ENCODE results near the gene ADK.
"Not testable (repeated sequence)": the region's sequence is repeated elsewhere in the genome, so short reads cannot be mapped to it uniquely, and the experiment has no call there.

The ADK gene

DNA sequence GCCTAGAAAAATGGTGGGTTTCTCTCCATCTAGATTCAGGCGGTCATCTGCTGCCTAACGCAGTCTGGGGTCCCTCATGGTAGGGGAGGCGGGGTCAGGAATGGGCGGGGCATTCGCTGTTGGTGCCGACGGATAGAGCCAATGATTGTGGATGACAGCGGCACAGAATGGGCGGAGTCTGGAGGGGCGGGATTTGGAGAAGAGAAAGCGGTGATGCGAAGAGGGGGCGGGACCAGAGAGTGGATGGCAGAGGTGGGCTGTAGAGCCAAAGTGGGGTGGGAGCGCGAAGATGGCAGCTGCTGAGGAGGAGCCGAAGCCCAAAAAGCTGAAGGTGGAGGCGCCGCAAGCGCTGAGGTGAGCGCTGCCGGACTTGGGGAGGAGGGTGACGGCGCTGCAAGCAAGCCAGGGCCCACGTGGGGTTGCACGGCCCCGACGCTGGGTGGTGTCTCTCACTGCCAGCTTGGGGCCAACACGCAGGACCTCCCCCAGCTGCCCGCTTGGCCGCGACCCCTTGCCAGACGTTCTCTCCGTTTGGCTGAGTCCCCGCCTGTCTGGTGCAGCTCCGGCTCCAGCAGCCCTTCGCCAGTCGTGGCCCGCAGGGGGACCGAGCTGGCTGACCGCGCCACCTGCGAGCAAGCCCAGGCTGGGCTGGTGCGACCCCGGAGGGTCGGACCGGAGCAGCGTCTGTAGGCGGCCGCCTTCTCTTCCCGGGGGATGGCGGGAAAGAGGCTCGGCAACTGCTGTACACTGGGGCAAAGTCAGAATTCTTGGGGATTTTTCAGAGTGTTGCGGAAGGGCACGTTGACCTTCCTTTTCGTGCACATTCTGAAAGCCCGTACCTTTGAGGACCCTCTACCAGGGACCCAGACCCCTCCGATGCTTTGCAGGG, at the start of gene ADK:
TSS of gene ADK (plus strand) at position 232 of the 889 bp plus-strand sequence. CDS start at position 290, 58 bp downstream.
- DNase-seq = peak; percentile 93

DNA sequence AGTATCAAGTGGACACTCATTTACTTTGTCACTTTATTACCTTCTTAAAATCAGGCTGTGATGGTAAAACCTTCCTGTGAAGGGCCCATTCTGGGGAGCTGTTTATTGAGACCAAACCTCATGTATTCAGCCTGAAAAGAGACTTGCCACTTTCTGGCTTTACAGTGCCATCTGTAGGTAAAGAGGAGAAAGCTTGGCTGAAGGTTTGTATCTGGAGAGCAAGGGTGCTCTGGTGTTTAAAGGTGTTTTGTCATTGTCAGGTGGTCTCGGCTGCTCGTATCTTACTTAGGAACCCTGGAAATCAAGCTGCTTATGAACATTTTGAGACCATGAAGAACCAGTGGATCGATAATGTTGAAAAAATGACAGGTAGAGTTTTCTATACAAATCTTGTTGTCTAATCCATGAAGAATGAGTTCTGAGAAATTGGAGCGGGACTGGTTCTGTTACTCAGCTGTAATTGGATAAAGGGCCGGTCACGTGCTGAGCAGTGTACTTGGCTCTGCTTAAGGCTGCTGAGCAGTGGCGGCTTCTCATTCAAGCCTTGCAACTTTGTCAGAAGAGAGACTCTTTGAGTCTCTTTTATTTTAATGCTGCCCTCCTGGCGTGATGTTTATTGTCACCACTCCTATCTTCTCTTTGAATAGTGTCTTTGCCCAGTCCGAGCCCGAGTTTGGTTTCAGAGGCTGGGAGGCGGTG, 47.3 kb upstream of the ADK start:
- DNase-seq = no peak

DNA sequence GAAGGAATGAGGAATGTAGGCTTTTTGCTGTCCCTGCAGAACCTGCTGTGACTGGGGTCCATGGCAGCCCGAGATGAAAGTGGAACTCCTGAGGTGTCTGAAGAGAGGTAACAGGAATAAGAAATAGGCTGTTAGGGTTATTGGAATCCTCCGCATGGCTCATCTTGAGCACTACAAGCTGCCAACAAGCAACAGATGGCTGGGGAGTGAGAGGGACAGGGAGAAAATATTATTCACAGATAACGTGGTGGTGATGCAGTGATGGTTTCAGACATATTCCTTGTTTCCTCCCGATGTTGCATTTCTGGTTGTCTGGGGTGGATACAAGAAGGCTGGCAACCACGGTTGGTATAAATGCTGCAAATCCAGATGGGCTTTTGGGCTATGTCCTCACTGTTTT, 46.5 kb upstream of the ADK start:
- no peak for DNase-seq

DNA sequence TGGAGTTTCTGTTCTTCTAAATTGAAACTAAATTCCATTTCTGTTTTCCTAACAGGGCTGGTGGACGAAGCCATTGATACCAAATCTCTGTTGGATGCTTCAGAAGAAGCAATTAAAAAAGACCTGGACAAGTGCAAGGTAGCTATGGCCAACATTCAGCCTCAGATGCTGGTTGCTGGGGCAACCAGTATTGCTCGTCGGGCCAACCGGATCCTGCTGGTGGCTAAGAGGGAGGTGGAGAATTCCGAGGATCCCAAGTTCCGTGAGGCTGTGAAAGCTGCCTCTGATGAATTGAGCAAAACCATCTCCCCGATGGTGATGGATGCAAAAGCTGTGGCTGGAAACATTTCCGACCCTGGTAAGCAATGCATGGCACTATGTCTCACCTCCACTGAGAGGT, 46.0 kb upstream of the ADK start:
- DNase-seq = no peak

DNA sequence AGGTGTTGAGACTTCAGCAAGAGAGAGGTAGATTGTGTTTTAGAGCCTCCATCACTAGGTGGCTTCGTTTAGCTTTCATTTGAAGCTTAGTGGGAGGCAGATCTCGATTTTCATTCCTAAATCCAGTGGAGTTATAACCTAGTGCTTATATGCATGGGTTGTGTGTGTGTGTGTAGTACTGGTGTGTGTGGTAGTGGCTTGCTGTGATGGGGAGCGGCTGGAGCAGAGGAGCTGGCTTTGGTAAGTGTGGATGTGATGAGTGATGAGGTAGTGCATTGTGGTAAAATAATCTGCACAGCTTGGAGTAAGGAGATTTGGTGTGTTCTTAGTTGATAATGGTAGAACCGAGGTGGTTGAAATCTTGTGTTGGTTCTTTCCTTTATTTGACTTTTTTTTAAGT, 43.6 kb upstream of the ADK start:
- no peak for DNase-seq

DNA sequence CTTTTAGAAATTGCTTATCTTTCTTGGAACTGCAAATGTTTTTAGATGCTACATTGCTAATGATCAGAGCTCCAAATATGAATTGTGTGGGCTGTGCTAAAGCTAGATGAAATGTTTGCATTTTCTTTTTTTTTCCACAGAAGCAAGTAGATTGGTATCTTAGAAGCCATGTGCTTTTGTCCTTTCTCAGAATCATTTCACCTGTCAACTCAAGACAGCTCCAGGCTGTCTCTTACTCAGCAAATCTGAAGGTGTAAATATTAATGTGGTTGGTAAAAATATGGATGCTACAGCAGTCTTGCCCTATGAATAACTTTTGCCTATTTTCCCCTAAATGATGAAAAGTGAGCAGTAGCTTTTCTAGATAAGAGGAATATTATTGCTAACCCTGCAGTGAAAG, 41.6 kb upstream of the ADK start:
- no peak for DNase-seq

DNA sequence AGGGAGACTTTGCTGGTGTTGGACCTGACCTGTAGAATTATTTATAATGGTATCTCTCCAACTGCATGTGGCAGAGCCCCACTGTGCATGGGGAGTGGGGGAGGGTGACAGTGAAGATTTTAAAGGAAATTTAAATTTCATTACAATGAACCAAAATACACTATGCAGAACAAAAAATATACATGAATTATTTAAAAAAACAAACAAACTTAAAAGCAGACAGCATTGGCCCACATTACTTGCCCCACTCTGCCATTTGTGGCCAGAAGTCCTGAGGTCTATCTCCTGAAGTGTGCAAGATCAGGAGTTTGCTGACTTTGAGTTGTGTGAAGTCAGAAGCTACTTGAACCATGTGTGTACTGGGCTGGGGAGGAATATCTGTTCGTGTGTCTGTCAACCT, 40.9 kb upstream of the ADK start:
- no peak for DNase-seq

DNA sequence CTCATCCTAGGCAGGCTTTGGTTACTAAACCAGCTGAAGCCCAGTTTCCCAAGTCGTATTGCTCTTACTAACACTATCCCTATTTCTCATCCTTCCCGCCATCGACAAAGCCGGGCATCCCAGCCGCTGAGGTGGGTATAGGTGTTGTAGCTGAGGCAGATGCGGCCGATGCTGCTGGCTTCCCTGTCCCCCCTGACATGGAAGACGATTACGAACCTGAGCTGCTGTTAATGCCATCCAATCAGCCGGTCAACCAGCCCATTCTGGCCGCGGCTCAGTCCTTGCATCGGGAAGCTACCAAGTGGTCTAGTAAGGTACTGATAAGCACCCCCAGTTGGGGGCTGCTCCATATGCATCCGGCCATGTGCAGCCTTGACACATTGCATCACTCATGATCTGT, 39.2 kb upstream of the ADK start:
- no peak for DNase-seq

DNA sequence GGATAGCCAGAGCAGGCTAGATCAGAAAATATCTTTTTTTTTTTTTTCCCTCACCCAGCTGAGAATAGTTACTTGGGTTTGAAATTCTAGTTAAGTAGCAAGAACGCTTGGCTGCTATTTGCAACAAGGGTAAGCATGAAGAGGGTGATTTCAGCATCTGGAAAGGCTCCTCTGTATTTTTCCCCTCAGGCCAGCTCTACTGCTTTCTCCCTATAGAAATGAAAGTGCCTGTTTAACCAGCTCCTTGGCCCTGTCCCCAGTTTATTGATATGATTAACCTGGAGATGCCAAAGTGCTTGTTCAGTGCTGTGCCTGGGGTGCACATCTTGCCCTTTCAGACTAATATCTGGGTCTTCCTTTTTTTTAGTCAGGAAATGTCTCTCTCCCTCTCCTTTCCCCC, 37.5 kb upstream of the ADK start:
- DNase-seq = no peak

DNA sequence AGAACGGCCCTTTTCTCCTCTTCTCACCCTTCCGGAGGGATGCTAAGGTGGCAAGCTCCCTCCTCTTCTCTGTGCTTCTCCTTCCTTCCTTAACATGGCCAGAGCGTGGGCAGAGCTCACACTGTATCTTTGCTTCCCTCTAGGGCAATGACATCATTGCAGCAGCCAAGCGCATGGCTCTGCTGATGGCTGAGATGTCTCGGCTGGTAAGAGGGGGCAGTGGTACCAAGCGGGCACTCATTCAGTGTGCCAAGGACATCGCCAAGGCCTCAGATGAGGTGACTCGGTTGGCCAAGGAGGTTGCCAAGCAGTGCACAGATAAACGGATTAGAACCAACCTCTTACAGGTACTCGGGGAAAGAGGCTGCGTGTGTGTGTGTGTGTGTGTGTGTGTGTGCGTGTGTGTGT, 37.0 kb upstream of the ADK start:
- DNase-seq = no peak

DNA sequence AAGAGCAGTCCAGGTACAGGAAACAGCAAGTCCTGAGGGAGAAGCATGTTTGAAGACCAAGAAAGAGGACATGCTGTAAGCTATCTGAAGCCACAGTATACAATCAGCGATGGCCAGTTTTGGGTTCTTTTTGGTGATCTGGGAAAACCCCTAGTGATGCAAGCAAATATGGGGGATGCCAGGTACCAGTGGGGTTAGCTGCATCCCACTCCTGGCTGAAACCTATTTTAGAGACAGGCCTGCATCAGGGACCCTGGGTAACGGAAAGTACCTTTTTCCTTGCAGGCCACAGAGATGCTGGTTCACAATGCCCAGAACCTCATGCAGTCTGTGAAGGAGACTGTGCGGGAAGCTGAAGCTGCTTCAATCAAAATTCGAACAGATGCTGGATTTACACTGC, 33.3 kb upstream of the ADK start:
- DNase-seq = no peak

DNA sequence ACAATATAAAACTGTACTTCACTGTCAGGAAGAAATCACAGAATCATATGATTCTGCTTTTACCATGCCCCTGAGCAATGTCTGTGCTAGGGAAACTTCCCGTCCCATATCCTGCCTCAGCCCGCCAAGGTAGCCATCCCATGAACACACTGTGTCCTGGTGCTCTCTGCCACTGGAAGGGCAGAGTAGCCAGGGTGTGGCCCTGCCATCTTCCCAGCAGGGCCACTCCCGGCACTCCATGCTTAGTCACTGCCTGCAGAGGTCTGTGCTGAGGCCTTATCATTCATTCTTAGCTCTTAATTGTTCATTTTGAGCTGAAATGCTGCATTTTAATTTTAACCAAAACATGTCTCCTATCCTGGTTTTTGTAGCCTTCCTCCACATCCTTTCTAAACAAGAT, 32.2 kb upstream of the ADK start:
- no peak for DNase-seq

DNA sequence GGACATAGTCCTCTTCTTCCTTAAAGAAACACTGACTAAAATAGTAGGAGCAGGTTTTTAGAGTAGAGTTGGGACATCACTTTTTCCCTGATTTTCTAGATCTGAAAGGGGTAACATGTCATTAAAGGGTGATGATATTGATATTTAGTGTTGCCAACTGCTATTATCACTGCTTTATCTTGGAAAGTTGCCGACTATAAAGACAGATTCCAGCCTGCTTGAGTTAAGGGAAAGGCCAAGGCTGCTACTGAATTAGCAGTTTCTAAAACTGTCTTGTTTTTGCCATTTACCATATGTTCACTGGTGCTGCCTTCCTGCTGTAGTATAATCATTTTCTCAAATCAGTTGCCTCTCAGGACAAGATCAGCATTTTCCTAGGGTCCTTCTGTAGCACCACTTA, 30.1 kb upstream of the ADK start:
- no peak for DNase-seq

DNA sequence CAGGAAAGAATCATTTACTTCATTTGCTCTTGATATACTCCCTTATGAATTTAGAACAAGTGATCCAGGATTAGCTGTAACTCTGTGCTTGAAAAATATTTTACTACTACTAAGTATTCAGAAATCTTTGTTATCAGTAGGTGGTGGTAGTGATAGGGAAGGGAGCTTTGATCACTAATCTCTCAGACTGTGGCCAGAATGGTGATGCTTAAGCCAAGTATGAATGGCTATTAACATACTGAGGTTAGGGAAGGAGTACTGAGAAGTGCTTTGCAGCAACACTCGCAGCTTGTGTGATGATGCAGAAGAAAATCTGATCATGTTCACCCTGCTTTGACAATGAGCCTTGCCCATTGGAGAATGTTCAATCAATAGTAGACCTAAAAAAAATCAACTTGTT, 29.7 kb upstream of the ADK start:
- no peak for DNase-seq

DNA sequence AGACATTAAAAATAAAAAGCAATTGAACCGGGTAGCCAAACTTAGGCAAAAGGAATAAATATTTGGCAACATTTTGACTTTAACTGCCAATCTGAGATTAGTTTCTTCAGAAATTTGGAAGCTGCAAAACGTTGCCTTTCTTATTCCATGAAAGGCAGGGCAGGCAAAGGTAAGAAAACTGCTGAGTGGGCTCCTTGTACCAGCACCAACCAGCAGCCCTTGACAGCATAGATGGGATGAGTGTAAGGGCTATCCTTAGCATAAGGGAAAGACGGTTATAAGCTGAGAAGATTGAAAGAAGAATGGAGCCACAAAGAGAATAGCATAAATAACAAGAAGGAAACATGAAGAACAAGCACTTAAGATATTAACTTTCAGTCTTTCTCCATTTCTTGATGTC, 29.0 kb upstream of the ADK start:
- DNase-seq = no peak

DNA sequence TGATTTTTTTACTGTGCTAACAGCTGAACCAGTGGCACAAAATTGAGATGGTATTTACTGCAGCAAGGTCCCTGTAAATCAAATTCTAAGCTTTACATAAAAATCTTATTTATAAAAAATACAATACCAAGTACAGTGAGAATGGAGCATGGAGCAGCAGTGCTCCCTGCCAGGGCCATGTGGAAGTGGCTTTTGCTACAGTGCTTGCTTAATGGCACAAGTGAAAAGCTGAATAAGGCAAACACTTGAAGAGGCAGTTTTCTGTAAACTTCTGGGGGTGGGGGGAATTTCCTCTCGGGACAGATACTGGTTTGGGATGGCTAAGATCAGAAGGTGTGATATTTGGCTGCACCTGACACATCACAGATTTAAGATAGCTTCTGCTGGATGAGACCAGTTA, 27.9 kb upstream of the ADK start:
- DNase-seq = no peak

DNA sequence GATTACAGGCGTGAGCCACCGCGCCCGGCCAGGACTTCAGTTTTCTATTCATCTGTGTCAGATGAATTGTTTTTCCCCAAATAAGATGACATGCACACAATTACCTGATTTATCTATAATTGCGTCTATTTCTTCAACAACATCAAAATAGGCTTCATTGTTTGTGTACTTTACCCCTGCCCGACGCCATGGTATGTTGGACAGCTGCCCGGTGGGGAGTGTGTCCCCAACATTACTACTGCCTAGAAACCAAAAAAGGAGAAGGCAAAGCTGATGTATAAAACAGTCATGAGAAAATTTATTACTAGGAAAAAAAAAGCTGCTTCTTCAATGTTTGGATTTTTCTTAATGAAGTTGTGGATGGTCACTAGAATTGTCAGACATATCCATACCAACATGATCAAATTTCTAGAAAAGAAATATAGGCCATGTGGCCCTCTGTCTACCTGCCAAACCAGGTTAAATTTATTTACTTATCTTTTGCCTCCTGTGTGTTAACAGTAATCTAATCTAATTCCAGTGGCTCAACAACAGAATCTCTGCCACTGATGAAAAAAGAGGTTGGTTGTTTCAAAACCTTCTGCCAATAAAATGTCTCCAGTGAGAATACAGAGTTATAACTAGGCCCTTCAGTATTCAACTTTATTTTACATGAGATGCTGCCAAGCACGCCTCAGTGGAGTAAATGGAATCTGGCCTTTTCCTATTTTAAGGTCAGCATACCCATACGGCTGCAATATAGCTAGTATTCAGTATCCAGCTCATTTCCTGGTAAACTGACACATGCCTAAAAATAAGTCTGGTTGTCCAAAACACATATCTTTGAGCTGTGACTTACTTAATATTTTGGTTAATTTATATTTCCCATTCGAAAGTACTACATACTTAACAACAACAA, 16.8 kb upstream of the ADK start:
- DNase-seq = no peak

DNA sequence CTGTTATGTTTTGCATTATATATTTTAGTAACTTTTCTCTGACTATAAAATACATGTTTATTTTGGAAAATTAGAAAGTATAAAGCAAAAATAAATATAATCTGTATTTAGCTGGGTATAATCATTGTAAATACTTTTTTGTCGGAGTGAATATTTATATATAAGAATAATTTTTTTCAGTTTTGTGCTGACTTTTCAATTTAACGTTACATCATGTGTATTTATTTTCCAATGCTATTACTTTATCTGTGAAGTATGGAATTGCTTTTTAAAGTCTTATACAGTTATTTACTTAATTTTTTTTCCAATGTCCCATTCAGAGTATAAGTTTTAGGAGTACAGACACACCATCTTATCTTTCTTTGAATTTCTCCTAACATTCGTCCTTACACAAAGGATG, 15.6 kb upstream of the ADK start:
- DNase-seq = no peak

DNA sequence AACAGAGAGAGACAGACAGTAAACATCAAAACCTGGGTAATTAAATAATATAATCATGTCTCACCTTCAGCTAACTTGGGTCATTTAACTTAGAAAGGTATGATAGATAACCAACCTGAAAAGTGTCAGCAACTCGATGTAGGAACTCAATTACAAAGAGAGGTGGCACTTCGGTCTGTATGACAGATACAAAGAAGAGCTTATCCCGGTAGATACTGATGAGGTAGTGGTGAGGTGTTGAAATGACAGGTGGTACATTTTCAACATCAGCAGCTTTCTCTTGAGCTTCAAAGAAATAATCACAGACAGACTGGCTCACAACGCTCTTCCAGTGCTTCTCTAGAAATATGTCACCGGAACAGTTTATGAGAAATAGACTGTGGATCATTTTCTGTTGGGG, 13.0 kb upstream of the ADK start:
- no peak for DNase-seq

DNA sequence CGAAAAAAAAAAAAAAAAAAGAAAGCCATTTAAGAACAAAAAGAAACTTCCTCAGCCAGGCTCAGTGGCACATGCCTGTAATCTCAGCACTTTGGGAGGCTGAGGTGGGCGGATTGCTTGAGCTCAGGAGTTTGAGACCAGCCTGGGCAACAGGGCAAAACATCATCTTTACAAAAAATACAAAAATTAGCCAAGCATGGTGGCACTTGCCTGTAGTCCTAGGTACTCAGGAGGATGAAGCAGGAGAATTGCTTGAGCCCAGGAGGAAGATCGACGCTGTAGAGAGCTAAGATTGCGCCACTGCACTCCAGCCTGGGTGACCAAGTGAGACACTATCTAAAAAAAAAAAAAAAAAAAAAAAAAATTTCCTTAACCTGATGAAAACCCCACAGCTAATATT, 12.4 kb upstream of the ADK start:
- DNase-seq = not testable (repeated sequence)

DNA sequence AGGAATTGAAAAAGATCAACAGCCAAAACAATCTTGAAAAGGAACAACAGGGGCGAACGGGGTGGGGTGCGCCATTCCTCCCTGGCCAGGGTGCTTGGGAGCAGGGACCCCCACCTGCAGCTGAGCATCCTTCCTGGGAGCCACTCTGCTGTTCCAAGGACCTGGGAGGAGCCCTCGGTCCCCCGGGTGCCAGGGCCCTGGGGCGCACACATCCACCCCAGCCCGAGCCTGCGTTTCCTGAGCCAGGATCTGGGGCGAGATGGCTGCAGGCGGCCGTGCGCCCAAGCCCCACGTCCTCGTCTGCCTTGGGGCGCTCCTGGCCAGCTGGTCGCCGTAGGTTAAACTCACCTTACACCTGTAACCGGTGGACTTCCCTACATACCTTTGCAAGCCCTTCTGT, 11.0 kb upstream of the ADK start:
- no peak for DNase-seq

DNA sequence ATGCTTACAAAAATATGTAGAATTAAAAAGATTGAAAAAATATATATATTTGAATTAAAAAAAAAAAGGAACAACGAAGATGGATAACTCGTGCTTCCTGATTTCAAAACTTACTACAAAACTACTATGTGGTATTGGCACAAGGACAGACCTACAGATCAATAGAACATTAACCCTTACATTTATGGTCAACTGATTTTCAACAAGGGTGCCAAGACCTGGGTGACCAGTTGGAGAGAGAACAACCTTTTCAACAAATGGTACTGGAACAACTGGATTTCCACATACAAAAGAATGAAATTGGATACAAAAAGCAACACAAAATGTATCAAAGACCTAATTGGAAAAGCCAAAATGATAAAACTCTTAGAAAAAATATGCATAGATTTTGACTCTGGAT, 10.5 kb upstream of the ADK start:
- no peak for DNase-seq

DNA sequence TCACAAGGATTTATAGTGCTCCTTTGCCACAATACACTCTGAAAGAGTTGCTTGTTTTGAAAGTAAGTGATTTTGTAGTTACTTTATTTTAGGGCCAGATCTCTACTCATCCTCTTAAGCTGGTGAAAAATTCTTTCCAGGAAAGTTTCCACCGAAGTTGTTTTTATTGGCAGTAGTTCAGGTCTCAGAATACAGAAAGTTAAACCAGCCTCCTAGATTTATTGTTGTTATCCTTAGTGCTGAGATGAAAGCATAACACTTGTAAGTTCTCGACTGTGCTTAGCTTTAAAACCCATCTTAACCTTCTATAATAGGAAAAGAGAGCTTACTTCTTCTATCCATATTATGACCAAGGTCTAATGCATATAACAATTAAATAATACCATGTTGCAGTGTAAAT, 5.9 kb upstream of the ADK start:
- no peak for DNase-seq

DNA sequence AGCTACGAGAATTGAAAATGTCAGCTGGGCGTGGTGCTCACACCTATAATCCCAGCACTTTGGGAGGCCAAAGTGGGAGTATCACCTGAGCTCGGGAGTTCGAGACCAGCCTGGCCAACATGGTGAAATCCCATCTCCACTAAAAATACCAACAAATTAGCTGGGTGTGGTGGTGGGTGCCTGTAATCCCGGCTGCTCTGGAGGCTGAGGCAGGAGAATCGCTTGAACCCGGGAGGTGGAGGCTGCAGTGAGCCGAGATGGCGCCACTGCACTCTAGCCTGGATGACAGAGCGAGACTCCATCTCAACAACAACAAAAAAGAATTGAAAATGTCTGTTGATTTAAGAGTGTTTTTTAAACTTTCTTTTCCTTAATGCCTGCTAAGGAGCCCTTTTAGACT, 4.0 kb upstream of the ADK start:
- not testable (repeated sequence) for DNase-seq
